Measurements from ENCODE around the gene CAPZB.

CAPZB gene

GRCh38 chr1:19426294-19427086 lies 58.8 kb downstream of the CAPZB start:
- no peak for DNase-seq

- no peak for DNase-seq
Measured at GRCh38 chr1:19425646-19426239, 59.6 kb downstream of the CAPZB start.

GRCh38 chr1:19424651-19425570 lies 60.4 kb downstream of the CAPZB start:
- no peak for DNase-seq

DNA sequence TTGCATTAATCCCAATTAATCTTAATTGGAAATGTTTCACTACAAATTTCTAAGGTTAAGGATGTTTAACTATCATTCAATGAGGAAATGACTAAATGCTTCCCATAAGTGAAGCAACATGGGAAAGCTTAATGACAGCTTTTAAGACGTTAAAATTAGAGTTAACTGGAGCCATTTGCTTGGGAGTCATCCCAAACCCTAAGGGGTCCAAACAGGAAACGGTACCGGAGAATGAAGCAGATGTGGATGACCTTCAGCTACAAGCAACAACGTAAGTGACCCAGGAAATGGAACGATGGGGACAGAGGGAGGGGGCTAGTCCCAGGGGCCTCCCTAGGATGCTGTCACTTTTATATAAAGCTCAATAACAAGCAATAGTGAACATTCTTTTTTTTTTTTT lies 62.2 kb downstream of the CAPZB start:
- DNase-seq = no peak

GRCh38 chr1:19421365-19421764 lies 64.0 kb downstream of the CAPZB start:
- no peak for DNase-seq

DNA sequence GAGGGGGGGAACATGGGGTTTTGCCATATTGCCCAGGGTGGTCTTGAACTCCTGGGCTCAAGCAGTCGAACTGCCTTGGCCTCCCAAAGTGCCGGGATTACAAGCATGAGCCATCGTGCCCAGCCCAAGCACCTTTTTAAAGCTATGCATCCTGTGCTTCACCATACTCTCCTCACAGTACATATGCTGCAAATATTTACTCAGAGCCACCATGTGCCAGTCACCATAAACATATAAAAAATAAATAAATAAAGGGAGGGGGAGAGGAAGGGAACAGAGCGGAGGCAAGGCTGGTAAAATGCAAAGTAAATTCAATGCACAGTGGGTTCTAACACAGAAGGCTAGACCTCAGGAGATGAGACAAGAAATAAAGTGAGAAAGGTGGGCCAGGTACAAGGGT lies 64.7 kb downstream of the CAPZB start:
- no peak for DNase-seq

DNA sequence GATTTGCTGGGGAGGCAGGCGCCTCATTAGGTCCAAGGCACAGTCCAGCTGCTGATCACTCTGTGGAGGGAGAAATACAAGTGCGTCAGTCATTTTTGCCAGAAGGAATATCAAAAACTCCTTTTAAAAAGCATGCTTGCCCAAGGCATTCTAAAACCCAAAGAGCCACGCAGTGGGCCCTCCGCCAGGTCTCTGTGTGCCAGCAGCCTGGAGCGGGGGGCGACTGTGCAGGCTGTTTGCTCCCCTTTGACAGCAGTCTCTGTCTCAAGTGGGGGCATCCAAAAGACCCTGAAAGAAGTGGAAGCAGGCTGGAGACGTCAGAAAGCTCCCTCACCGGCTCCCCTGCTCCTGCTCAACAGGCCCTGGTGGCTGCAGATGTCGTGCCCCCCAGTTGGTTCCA lies 65.6 kb downstream of the CAPZB start:
- no peak for DNase-seq

GRCh38 chr1:19418503-19418971 lies 66.8 kb downstream of the CAPZB start:
- no peak for DNase-seq

DNA sequence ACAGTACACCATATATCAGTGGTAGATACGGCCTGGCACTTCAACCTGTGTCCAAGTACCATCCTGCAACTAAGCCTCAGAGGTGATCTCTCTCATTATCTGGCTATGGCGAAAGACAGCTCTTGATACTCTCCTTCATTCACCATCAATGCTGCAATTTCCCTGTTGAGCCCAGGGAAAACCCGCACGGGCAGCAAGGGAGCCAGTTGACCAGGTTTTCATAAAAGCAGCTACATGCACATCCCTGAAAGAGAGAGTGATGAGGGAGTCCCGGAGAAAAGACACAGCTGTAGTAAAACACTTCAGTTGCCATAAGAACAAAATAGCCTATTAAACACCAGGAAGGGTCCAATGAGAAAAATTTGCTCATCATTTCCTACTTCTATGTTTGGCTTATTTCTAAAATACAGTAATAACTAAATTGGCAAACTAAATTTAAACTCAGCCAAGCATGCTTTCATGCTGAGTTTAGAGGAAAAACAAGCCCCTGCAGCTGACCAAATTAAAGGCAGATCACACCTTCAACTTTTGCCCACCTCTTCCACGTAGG lies 68.3 kb downstream of the CAPZB start:
- DNase-seq = no peak

- DNase-seq = no peak
Measured at GRCh38 chr1:19416145-19416544, 69.2 kb downstream of the CAPZB start.

GRCh38 chr1:19414515-19415121 lies 70.7 kb downstream of the CAPZB start:
- peak; percentile 56 for DNase-seq

DNA sequence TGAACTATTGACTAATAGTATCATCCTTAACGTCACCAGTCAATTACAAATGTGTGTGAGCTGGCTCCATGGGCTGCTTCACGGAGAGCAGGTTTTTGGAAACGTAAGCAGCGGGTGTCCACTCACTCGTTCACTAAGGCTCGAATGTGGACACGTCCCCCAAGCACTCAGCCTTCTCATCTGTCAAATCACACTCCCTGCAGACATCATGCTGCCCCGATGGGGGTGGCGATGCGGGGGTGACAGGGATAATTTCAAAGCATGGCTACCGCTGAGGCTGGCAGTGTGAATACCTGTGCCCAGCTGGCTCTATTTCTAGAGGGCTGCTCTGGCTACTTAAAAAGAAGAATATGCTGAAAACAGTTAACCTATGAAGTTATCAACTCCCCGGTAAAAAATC lies 71.3 kb downstream of the CAPZB start:
- DNase-seq = no peak

GRCh38 chr1:19412654-19413053 lies 72.7 kb downstream of the CAPZB start:
- peak; percentile 28 for DNase-seq

GRCh38 chr1:19411612-19412011 lies 73.7 kb downstream of the CAPZB start:
- peak; percentile 54 for DNase-seq

DNA sequence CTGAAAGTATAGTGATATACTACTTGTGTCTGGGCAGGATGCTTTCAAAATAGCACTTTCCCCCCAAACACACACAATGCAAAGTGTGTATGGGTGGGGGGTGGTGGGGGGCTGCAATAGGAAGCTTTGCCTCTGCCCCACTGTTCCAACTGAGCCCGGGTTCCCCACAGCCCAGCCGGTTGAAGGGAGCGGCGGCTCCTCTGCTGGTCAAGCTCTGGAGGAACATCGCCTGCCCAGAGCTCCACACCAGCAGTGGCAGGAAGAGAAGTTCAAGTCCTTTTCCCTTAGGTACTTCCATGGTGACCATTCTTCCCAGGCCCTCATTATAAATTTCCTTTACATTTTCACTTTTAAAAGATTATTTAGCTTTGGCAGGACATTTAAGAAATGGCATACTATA lies 74.9 kb downstream of the CAPZB start:
- DNase-seq = no peak

DNA sequence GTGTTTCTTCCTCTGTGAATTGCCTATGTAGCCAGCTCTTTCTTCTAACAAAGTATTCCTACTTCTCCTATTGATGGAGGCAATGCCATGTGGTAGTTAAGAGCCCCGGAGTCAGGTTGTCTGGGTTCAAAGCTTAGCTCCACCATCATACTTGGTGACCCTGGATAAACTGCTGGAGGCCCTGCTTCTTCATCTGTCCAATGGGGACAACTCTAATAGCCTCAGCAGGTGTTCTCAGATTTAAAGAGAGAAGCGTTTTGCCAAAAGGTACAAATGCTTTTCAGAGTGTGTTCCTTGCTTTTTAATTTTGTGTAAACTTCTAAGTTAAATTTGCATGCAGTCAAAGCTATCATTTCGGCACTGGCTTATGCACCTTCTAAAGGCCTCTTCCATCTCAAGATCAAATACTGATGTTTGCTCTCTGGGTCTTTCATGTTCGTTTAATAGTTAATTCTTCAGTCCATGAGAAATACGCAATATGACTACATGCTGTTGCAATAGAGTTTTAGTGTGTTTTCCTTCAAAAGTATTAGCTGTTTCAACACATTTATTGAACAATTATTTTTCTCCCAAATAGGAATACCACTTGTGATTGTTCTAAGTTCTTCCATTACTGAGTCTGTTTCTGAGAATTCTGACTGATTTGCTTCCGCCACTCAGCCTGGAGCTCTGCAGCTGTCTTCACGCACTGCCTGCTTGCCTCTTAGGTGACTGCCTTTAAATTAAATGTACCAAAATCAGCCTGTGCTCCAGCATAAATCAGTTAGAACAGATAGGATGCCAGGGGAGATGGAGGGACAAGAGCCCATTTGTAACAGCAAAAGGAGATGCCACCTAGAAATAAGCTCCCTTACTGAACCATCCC lies 75.6 kb downstream of the CAPZB start:
- peak; percentile 37 for DNase-seq

DNA sequence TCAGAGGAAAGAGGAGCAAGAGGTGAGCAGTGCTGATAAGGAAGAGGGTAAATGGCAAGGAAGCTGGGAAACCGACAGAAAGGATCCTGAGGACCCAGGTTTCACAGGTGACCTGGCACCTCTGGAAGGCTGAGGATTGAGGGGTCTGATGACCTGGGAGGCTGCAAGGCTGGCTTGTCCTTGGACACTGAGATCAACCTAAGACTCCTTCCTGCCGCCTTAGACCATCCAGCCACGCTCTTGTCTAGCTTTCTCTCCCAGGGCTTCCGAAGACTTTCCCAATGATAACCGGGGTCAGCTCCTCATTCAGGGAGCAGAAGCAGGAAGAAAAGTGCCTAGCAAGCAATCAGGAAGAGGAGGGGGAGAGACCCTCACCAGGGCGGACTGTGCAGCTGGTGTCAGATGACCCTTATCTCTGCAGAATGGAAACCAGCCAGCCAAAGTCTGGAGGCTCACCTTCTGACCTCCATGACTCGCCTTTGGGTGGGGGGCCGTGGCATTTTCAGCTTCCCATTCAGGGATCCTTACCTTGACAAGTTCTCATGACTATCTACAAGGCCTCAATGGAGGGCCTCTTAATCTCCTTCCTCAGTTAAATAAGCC lies 77.7 kb downstream of the CAPZB start:
- DNase-seq = no peak

DNA sequence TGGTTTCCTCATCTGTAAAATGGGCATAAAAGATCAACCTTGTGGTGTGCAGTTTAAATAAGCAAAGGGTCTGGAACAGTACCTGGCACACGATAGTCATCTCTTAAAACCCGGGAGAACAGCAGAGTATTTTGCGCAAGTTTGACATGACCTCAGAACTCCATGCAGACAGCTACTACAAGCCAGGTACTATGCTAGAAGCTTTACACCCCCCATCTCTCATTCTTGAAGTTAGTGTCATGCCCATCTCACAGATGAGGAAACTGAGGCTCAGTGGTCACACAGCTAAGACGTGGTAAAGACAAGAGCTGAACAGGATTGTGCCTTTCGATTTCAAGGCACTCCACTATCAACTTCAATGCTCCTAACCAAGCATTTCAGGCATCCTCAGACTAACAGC lies 78.7 kb downstream of the CAPZB start:
- no peak for DNase-seq

- peak; percentile 92 for DNase-seq
Measured at GRCh38 chr1:19405761-19406487, 79.4 kb downstream of the CAPZB start.

DNA sequence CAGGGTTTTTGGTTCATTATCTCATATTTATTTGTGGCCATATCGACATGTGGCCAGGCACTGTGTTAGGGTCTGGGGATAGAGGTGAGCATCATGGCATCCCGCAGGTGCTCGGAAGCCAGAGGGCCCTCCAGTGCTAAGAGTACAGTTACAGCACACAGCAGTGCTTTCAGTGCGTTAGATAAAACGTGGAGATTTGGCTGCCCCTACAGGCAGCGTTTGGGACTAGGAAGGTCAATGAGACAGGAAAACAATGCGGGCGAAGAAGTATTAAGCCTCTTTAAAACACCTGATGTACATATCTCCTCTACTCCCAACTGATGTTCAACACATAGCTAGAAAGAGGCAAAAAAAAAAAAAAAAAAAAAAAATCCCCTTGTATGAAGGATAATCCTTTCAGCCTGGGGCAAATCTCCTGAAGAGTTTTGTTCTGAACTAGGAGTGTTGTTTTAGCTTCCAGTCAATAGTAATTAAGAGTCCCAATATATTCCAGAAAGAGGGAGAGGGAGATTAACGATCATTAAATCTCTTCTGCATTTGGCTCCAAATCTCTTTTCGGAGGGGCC lies 80.1 kb downstream of the CAPZB start:
- peak; percentile 99 for DNase-seq
